Stomach (tissue), 9 donors: ENCODE measurements around the gene MARCHF10. TPM values are rescaled to one million over a fixed set of nuclear protein-coding genes. Genes with fewer than 3 reads are reported as not detected.

Source experiments
- DNase-seq, 2 donors: peaks; one replicate each; pipeline versions ENCODE4 v3.0.0 to v3.0.0-alpha.2; 2013 to 2019
- H3K27ac ChIP-seq, 5 donors: fragments of 200-600 bp in 4 of 5; sonication (generic) in 4 of 5; one replicate each; pipeline ENCODE4 v1.5.1; 2013 to 2019; ENCODE audit warnings: mild to moderate bottlenecking in 1 of 5, moderate library complexity in 1 of 5
- H3K27me3 ChIP-seq, 3 donors: fragments of 200-600 bp; sonication (generic); one replicate each; pipeline ENCODE4 v1.5.1; 2017 to 2019; ENCODE audit warnings: mixed run types in 1 of 3
- H3K36me3 ChIP-seq, 4 donors: fragments of 200-600 bp; sonication (generic); 1 replicate in 3 of 4; 2 replicates in 1 of 4; pipeline ENCODE4 v1.5.1; 2016 to 2019
- H3K4me1 ChIP-seq, 4 donors: fragments of 200-600 bp; sonication (generic); one replicate each; pipeline ENCODE4 v1.5.1; 2016 to 2019
- H3K4me3 ChIP-seq, 4 donors: fragments of 200-600 bp; sonication (generic) in 3 of 4; one replicate each; pipeline ENCODE4 v1.5.1; 2016 to 2019; ENCODE audit warnings: mild to moderate bottlenecking in 1 of 4
- H3K9me3 ChIP-seq, 4 donors: fragments of 200-600 bp; sonication (generic); one replicate each; pipeline ENCODE4 v1.5.1; 2016 to 2019
- CTCF ChIP-seq, 7 experiments: fragments of 450-650 bp in 4 of 7; fragments of 200-600 bp in 3 of 7; sonication (generic) in 3 of 7; IDR thresholded peaks; one replicate each; pipeline ENCODE4 v1.5.1; 2016 to 2019; ENCODE audit warnings: antibody characterized with exemption in 7 of 7, control low read depth in 2 of 7, mild to moderate bottlenecking in 1 of 7
- EP300 ChIP-seq: sonication (generic); formaldehyde crosslinking; IDR thresholded peaks from one replicate; pipeline ENCODE4 v1.6.1; 2017; ENCODE audit warnings: antibody characterized with exemption
- POLR2A ChIP-seq, 4 donors: fragments of 450-650 bp; IDR thresholded peaks; one replicate each; pipeline ENCODE4 v1.6.1; 2016; ENCODE audit warnings: antibody characterized with exemption in 4 of 4, control low read depth in 2 of 4, mild to moderate bottlenecking in 1 of 4, moderate library complexity in 1 of 4
- POLR2AphosphoS5 ChIP-seq, 3 donors: sonication (generic); formaldehyde crosslinking; IDR thresholded peaks; one replicate each; pipeline ENCODE4 v1.6.1; 2016; ENCODE audit warnings: antibody characterized with exemption in 3 of 3
- WGBS, 5 donors: extraction: QIAGEN DNeasy Blood & Tissue Kit in 3 of 5; methylation state at CpG; one replicate each; pipeline versions ENCODE4 v1.1.5 to v1.1.7; 2013 to 2018; 5-methylcytosine and 5-hydroxymethylcytosine counted together
- intact Hi-C: fragments of 100-400 bp; cut with DNase I; formaldehyde crosslinking; loops from one replicate; pipeline ENCODE4 v1.15.1; 2023; ENCODE audit warnings: low total_unique reads
- polyA plus RNA-seq, 3 donors: library from polyadenylated mRNA; stranded (reverse); fragments of 200-250 nt; gene quantifications; one replicate each; pipeline ENCODE4 v1.2.3, GENCODE V29; 2013
- total RNA-seq, 5 donors: library from RNA; depleted of rRNA; stranded (reverse); fragments of >200 nt; gene quantifications; one replicate each; pipeline versions ENCODE4 v1.1.0 to v1.2.3, GENCODE V29; 2014 to 2016
- donor health status: healthy with polysubstance abuse.
- donor health status: Bipolar disorder and iron deficiency.
- donor health status: healthy.

Gene MARCHF10
- total and polyA plus RNA-seq, 8 donors: 0.31 to 0.89 TPM; not detected in 6

- Histone ChIP-seq H3K9me3 (no peaks in the 10 kb centered on the region), H3K4me1 (peaks cover 0 to 22% (median 9%) of the 10 kb centered on the region in 4 donors), H3K27me3 (no peaks in the 10 kb centered on the region), H3K27ac (no peak overlapping the region), H3K36me3 (peaks cover 0 to 13% (median 4%) of the 10 kb centered on the region in 4 donors), H3K4me3 (no peak overlapping the region)
- intact Hi-C loops: no loop called here
- WGBS, 5 donors: 79 to 89% (median 86%) methylated on average over 16 to 20 of the region's 20 CpGs
- DNase-seq: no peak
- TF ChIP-seq EP300 (no peak), POLR2A (IDR thresholded peaks at IDR 0.05) (no peak), CTCF (IDR thresholded peaks at IDR 0.05) (no peak), POLR2AphosphoS5 (IDR thresholded peaks at IDR 0.05) (no peak)
Observed at GRCh38 chr17:62673614-62674362, 134.3 kb downstream of the MARCHF10 start.

- no peaks in the 10 kb centered on the region for H3K9me3 ChIP-seq
- intact Hi-C loops: no loop called here
- 88 to 95% (median 91%) methylated on average over 4 of the region's 4 CpGs for WGBS, 5 donors
- TF ChIP-seq EP300 (no peak), POLR2AphosphoS5 (IDR thresholded peaks at IDR 0.05) (no peak), CTCF (IDR thresholded peaks at IDR 0.05) (no peak), POLR2A (IDR thresholded peaks at IDR 0.05) (no peak)
- no peak overlapping the region for H3K4me3 ChIP-seq
- H3K27ac ChIP-seq: no peak overlapping the region
- H3K4me1 ChIP-seq: peaks cover 0 to 22% (median 9%) of the 10 kb centered on the region in 4 donors
- no peaks in the 10 kb centered on the region for H3K27me3 ChIP-seq
- DNase-seq: no peak
- H3K36me3 ChIP-seq: peaks cover 0 to 13% (median 4%) of the 10 kb centered on the region in 4 donors
Observed at GRCh38 chr17:62672957-62673356, 135.2 kb downstream of the MARCHF10 start.

- peak in 1 of 2 donors; percentile 71 for DNase-seq
- intact Hi-C loops: no loop called here
Observed at GRCh38 chr17:62671553-62671952, 136.6 kb downstream of the MARCHF10 start.

GRCh38 chr17:62670202-62670821, 137.8 kb downstream of the MARCHF10 start:
- Histone ChIP-seq H3K4me1 (peaks cover 0 to 20% (median 9%) of the 10 kb centered on the region in 4 donors), H3K27me3 (no peaks in the 10 kb centered on the region), H3K27ac (no peak overlapping the region), H3K4me3 (no peak overlapping the region), H3K9me3 (no peaks in the 10 kb centered on the region), H3K36me3 (peaks cover 0 to 14% (median 3%) of the 10 kb centered on the region in 4 donors)
- 64 to 82% (median 74%) methylated on average over 22 to 24 of the region's 24 CpGs for WGBS, 5 donors
- TF ChIP-seq CTCF (IDR thresholded peaks at IDR 0.05) (no peak), POLR2A (IDR thresholded peaks at IDR 0.05) (no peak), EP300 (no peak), POLR2AphosphoS5 (IDR thresholded peaks at IDR 0.05) (no peak)
- DNase-seq: no peak
- intact Hi-C loops: no loop called here

More at GRCh38 chr17:62671553-62671952, 136.6 kb downstream of the MARCHF10 start:
- Histone ChIP-seq H3K4me1 (peaks cover 0 to 22% (median 9%) of the 10 kb centered on the region in 4 donors), H3K36me3 (peaks cover 0 to 20% (median 3%) of the 10 kb centered on the region in 4 donors), H3K9me3 (no peaks in the 10 kb centered on the region), H3K27ac (no peak overlapping the region), H3K4me3 (no peak overlapping the region), H3K27me3 (no peaks in the 10 kb centered on the region)
- WGBS, 5 donors: 35 to 57% (median 39%) methylated on average over 13 to 14 of the region's 14 CpGs
- TF ChIP-seq CTCF (IDR thresholded peaks at IDR 0.05): peak in 1 of 7 experiments; percentile 11
- no peak for TF ChIP-seq POLR2A (IDR thresholded peaks at IDR 0.05)
